HepG2 (cell line): ENCODE results near the gene HSPA1L. TPM values are rescaled to one million over a fixed set of nuclear protein-coding genes. Genes with fewer than 3 reads are reported as not detected.
A peak's percentile ranks its signal among the peaks of the same experiment; 100 is the strongest.

Experiments
- ASH2L ChIP-seq: fragments of 300-600, 200-600 bp; sonication (generic); IDR thresholded peaks from 2 replicates; pipeline ENCODE4 v1.7.0; 2017; ENCODE audit warnings: low read depth, mild to moderate bottlenecking, moderate library complexity, mixed read lengths, low read length; ENCODE audit not compliant: insufficient read length
- ATAD3A ChIP-seq: sonication (generic); formaldehyde crosslinking; IDR thresholded peaks from 2 replicates; pipeline ENCODE4 v1.4.0; 2020; ENCODE audit warnings: missing genetic modification reagents
- CHD4 ChIP-seq: fragments of 200-600 bp; sonication (generic); IDR thresholded peaks from 2 replicates; pipeline ENCODE4 v1.7.0; 2017; ENCODE audit warnings: mild to moderate bottlenecking, low read length, borderline replicate concordance
- DMAP1 ChIP-seq: IDR thresholded peaks from 2 replicates; pipeline ENCODE4 v1.6.1; 2016
- EP300 ChIP-seq, 3 experiments: sonication (generic) in 1 of 3; formaldehyde crosslinking in 1 of 3; IDR thresholded peaks; 2 replicates each; pipeline versions ENCODE4 v1.5.1 to v1.6.1; 2011 to 2020; ENCODE audit warnings: low read depth in 2 of 3, low read length in 2 of 3, borderline replicate concordance in 1 of 3, improper control_type of control experiment in 1 of 3, mild to moderate bottlenecking in 1 of 3, missing genetic modification reagents in 1 of 3, moderate library complexity in 1 of 3
- GATAD2A ChIP-seq: IDR thresholded peaks from 2 replicates; pipeline ENCODE4 v1.6.1; 2016
- HDAC2 ChIP-seq: sonication (generic); formaldehyde crosslinking; IDR thresholded peaks from 2 replicates; pipeline ENCODE4 v1.4.0; 2020; ENCODE audit warnings: missing genetic modification reagents
- NCOR1 ChIP-seq: fragments of 200-600 bp; sonication (generic); IDR thresholded peaks from 2 replicates; pipeline ENCODE4 v1.7.0; 2017; ENCODE audit warnings: antibody characterized with exemption, low read length, borderline replicate concordance
- POLR2G ChIP-seq: fragments of 200-400 bp; formaldehyde crosslinking; IDR thresholded peaks from 2 replicates; pipeline ENCODE4 v1.6.1; 2018; ENCODE audit warnings: mild to moderate bottlenecking, low read depth, low read length, moderate library complexity
- RARA ChIP-seq: IDR thresholded peaks from 2 replicates; pipeline ENCODE4 v1.6.1; 2016; ENCODE audit warnings: missing genetic modification reagents, missing compliant biosample characterization
- TBX3 ChIP-seq: fragments of 450-650 bp; IDR thresholded peaks from 2 replicates; pipeline ENCODE4 v1.6.1; 2017; ENCODE audit warnings: antibody characterized with exemption, mild to moderate bottlenecking, inconsistent platforms, borderline replicate concordance
- ZFP36 ChIP-seq: fragments of 150-350 bp; IDR thresholded peaks from 2 replicates; pipeline ENCODE4 v1.6.1; 2018; ENCODE audit warnings: borderline replicate concordance, low read length, low read depth; ENCODE audit not compliant: partially characterized antibody
- ZFX ChIP-seq: sonication (generic); formaldehyde crosslinking; IDR thresholded peaks from 2 replicates; pipeline ENCODE4 v1.4.0; 2020; ENCODE audit warnings: mild to moderate bottlenecking, low read depth, missing genetic modification reagents, moderate library complexity
- ZMYM4 ChIP-seq: sonication (generic); formaldehyde crosslinking; IDR thresholded peaks from 2 replicates; pipeline ENCODE4 v1.8.1; 2023; ENCODE audit warnings: mild to moderate bottlenecking, missing genetic modification reagents
- ZNF263 ChIP-seq: sonication (generic); formaldehyde crosslinking; IDR thresholded peaks from 2 replicates; pipeline ENCODE4 v1.4.0; 2020; ENCODE audit warnings: missing genetic modification reagents
- ZNF367 ChIP-seq: sonication (generic); formaldehyde crosslinking; IDR thresholded peaks from 2 replicates; pipeline ENCODE4 v1.4.0; 2020; ENCODE audit warnings: missing genetic modification reagents, borderline replicate concordance
- ZNF605 ChIP-seq: sonication (generic); formaldehyde crosslinking; IDR thresholded peaks from 2 replicates; pipeline ENCODE4 v1.8.0; 2022; ENCODE audit warnings: mild to moderate bottlenecking, missing genetic modification reagents
- ZNF773 ChIP-seq: sonication (generic); formaldehyde crosslinking; IDR thresholded peaks from 2 replicates; pipeline ENCODE4 v1.4.0; 2020; ENCODE audit warnings: missing genetic modification reagents, borderline replicate concordance
- polyA plus RNA-seq, 8 experiments: library from polyadenylated mRNA; depleted of rRNA in 3 of 8; stranded (reverse) in 7 of 8; unstranded in 1 of 8; fragments of >200 nt; fragmentation: Illumina TruSeq in 4 of 8; extraction: Trizol in 4 of 8; gene quantifications; 2 replicates each; pipeline versions ENCODE4 v1.2.1 to v1.2.3, GENCODE V29; 2011 to 2016; ENCODE audit warnings: low read depth in 4 of 8, missing spikeins in 1 of 8, mixed read lengths in 1 of 8; ENCODE audit not compliant: insufficient read depth in 1 of 8
- total RNA-seq, 5 experiments: library from RNA; depleted of rRNA; stranded (reverse); fragments of >200 nt; fragmentation: Illumina TruSeq; extraction: Trizol; gene quantifications; 2 replicates each; pipeline ENCODE4 v1.2.3, GENCODE V29; 2016; ENCODE audit warnings: low read depth in 1 of 5
- TF ChIP-seq, protein P1 (sequence below): sonication (generic); formaldehyde crosslinking; IDR thresholded peaks from 2 replicates; pipeline ENCODE4 v1.5.1; 2020; ENCODE audit warnings: mild to moderate bottlenecking, moderate library complexity, missing genetic modification reagents
- TF ChIP-seq, protein P2 (sequence below): sonication (generic); formaldehyde crosslinking; IDR thresholded peaks from 2 replicates; pipeline ENCODE4 v1.5.0; 2020; ENCODE audit warnings: mild to moderate bottlenecking, missing genetic modification reagents, borderline replicate concordance

The HSPA1L gene
- total and polyA plus RNA-seq, 2 of the 13 experiments (the other 11 are each of a cell fraction or from before 2014, with no cell fraction given): 0.55 to 1.0 TPM

DNA sequence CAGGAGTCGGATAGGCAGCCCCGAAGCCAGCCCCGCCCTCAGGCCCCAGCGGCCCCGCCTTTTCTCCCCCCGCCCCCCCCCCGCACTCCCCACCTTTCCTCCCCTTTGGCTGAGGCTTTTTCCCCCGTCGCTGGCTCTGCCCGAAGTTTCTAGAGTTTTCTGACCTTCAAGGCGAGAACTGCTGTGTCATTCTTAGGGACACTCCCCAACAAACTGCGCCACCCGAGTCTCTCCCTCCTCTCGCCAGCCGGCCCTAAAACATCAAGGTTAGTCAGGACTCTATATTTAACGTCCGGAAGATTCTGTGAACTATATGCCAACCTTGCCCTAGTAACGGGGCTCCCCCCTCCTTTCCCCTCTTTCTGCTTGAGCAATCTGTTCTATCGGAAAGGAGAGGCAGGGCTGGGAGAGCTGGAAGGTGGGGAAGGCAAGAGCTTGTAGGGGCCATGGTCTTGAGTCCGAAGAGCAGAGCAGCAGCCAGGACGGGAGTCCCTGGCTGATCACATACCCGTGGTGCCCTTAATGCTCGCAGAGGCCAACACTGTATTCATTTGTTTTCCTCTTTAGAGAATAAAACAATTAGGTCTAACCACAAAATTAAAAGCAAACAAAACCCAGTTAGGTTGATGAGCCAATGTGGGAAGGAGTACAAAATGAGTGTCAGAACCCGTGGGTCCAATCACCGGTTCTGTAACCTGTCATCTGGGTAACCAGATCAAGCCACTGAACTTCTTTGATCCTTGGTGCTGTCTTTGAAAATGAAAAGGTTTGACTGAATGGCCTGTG is 7.1 kb upstream of the HSPA1L start (continued):
- TF ChIP-seq ZFX (CRISPR knock-in tag): peak; percentile 47
- peak; percentile 59; the same call in 1 of the 2 replicates for TF ChIP-seq NCOR1
- TF ChIP-seq ZMYM4 (CRISPR knock-in tag): peak; percentile 18; the same call in 1 of the 2 replicates
- peak; percentile 75 for TF ChIP-seq GATAD2A (CRISPR knock-in tag)
- TF ChIP-seq ZNF367: no peak
- TF ChIP-seq POLR2G: no peak
- TF ChIP-seq EP300 (IDR thresholded peaks at IDR 0.05; ENCODE audit: low read depth in 2 of 2, low read length in 2 of 2): peak in 1 of 2 experiments; percentile 65; a peak in 2 of 4 replicates
- TF ChIP-seq EP300 (CRISPR knock-in tag; IDR thresholded peaks at IDR 0.05; ENCODE audit: borderline replicate concordance): no peak
- TF ChIP-seq HDAC2 (CRISPR knock-in tag): peak; percentile 11; the same call in 1 of the 2 replicates
- 0 out of 2 replicates have a peak, but pooled peaks have one; percentile 14 for TF ChIP-seq ZNF263
- TF ChIP-seq ZNF605 (CRISPR knock-in tag): peak; percentile 79
- no peak for TF ChIP-seq CHD4
- no peak for TF ChIP-seq TBX3
- no peak for TF ChIP-seq ATAD3A (CRISPR knock-in tag)
- TF ChIP-seq, protein P1, sequence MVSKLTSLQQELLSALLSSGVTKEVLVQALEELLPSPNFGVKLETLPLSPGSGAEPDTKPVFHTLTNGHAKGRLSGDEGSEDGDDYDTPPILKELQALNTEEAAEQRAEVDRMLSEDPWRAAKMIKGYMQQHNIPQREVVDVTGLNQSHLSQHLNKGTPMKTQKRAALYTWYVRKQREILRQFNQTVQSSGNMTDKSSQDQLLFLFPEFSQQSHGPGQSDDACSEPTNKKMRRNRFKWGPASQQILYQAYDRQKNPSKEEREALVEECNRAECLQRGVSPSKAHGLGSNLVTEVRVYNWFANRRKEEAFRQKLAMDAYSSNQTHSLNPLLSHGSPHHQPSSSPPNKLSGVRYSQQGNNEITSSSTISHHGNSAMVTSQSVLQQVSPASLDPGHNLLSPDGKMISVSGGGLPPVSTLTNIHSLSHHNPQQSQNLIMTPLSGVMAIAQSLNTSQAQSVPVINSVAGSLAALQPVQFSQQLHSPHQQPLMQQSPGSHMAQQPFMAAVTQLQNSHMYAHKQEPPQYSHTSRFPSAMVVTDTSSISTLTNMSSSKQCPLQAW (CRISPR knock-in tag): peak; percentile 27; the same call in 1 of the 2 replicates
- no peak for TF ChIP-seq ZFP36
- TF ChIP-seq, protein P2, sequence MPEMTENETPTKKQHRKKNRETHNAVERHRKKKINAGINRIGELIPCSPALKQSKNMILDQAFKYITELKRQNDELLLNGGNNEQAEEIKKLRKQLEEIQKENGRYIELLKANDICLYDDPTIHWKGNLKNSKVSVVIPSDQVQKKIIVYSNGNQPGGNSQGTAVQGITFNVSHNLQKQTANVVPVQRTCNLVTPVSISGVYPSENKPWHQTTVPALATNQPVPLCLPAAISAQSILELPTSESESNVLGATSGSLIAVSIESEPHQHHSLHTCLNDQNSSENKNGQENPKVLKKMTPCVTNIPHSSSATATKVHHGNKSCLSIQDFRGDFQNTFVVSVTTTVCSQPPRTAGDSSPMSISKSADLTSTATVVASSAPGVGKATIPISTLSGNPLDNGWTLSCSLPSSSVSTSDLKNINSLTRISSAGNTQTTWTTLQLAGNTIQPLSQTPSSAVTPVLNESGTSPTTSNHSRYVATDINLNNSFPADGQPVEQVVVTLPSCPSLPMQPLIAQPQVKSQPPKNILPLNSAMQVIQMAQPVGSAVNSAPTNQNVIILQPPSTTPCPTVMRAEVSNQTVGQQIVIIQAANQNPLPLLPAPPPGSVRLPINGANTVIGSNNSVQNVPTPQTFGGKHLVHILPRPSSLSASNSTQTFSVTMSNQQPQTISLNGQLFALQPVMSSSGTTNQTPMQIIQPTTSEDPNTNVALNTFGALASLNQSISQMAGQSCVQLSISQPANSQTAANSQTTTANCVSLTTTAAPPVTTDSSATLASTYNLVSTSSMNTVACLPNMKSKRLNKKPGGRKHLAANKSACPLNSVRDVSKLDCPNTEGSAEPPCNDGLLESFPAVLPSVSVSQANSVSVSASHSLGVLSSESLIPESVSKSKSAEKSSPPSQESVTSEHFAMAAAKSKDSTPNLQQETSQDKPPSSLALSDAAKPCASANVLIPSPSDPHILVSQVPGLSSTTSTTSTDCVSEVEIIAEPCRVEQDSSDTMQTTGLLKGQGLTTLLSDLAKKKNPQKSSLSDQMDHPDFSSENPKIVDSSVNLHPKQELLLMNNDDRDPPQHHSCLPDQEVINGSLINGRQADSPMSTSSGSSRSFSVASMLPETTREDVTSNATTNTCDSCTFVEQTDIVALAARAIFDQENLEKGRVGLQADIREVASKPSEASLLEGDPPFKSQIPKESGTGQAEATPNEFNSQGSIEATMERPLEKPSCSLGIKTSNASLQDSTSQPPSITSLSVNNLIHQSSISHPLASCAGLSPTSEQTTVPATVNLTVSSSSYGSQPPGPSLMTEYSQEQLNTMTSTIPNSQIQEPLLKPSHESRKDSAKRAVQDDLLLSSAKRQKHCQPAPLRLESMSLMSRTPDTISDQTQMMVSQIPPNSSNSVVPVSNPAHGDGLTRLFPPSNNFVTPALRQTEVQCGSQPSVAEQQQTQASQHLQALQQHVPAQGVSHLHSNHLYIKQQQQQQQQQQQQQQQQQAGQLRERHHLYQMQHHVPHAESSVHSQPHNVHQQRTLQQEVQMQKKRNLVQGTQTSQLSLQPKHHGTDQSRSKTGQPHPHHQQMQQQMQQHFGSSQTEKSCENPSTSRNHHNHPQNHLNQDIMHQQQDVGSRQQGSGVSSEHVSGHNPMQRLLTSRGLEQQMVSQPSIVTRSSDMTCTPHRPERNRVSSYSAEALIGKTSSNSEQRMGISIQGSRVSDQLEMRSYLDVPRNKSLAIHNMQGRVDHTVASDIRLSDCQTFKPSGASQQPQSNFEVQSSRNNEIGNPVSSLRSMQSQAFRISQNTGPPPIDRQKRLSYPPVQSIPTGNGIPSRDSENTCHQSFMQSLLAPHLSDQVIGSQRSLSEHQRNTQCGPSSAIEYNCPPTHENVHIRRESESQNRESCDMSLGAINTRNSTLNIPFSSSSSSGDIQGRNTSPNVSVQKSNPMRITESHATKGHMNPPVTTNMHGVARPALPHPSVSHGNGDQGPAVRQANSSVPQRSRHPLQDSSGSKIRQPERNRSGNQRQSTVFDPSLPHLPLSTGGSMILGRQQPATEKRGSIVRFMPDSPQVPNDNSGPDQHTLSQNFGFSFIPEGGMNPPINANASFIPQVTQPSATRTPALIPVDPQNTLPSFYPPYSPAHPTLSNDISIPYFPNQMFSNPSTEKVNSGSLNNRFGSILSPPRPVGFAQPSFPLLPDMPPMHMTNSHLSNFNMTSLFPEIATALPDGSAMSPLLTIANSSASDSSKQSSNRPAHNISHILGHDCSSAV (CRISPR knock-in tag): no peak
- TF ChIP-seq ASH2L: peak; percentile 55
- 0 out of 2 replicates have a peak, but pooled peaks have one; percentile 49 for TF ChIP-seq DMAP1 (CRISPR knock-in tag)
- TF ChIP-seq ZNF773 (CRISPR knock-in tag): no peak
- peak; percentile 50; the same call in 1 of the 2 replicates for TF ChIP-seq RARA
